ENCODE data around the gene CHRNG. TPM values are rescaled to one million over a fixed set of nuclear protein-coding genes. Genes with fewer than 3 reads are reported as not detected.

CHRNG gene
- total RNA-seq, 1 experiment from 2014 or later = not detected

- Mint-ChIP-seq H3K36me3 (ENCODE audit: insufficient read depth, unreplicated experiment) (peaks cover 6% of the 10 kb centered on the region), H3K4me3 (ENCODE audit: unreplicated experiment) (no peak within 1 kb of the TSS), H3K27ac (ENCODE audit: unreplicated experiment) (no peak within 1 kb of the TSS), H3K27me3 (ENCODE audit: insufficient read depth, unreplicated experiment) (no peaks in the 10 kb centered on the region), H3K9me3 (ENCODE audit: unreplicated experiment) (no peaks in the 10 kb centered on the region), H3K4me1 (ENCODE audit: low read depth, unreplicated experiment) (no peaks in the 10 kb centered on the region)
- TF ChIP-seq, protein P1, sequence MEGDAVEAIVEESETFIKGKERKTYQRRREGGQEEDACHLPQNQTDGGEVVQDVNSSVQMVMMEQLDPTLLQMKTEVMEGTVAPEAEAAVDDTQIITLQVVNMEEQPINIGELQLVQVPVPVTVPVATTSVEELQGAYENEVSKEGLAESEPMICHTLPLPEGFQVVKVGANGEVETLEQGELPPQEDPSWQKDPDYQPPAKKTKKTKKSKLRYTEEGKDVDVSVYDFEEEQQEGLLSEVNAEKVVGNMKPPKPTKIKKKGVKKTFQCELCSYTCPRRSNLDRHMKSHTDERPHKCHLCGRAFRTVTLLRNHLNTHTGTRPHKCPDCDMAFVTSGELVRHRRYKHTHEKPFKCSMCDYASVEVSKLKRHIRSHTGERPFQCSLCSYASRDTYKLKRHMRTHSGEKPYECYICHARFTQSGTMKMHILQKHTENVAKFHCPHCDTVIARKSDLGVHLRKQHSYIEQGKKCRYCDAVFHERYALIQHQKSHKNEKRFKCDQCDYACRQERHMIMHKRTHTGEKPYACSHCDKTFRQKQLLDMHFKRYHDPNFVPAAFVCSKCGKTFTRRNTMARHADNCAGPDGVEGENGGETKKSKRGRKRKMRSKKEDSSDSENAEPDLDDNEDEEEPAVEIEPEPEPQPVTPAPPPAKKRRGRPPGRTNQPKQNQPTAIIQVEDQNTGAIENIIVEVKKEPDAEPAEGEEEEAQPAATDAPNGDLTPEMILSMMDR (IDR thresholded peaks at IDR 0.05; ENCODE audit: insufficient read depth in 1 of 2, low read depth in 1 of 2, low read length in 1 of 2, severe bottlenecking in 1 of 2, unreplicated experiment in 1 of 2) = no peak
- no peaks in the 10 kb centered on the region for H3K4me1 ChIP-seq
- no peaks in the 10 kb centered on the region for H3K36me3 ChIP-seq (ENCODE audit: control insufficient read depth, insufficient read depth, low read length)
- H3K27me3 ChIP-seq (replicated peaks; ENCODE audit: control insufficient read depth, insufficient read depth, low read length) = no peaks in the 10 kb centered on the region
- BruUV-seq (replicated peaks) = no TSS peak
- no peak within 1 kb of the TSS for H3K4me3 ChIP-seq (ENCODE audit: low read depth, low read length)
- POLR2A ChIA-PET = no interaction called here
- CTCF ChIA-PET = no interaction called here
- intact Hi-C loops (cut with micrococcal nuclease; ENCODE audit: unreplicated experiment) = no loop called here
- no peaks in the 10 kb centered on the region for H3K9me3 ChIP-seq
- DNase-seq = no peak
Observed at GRCh38 chr2:232525791-232526371, 13.6 kb upstream of the CHRNG start, which contains the start of gene CHRND. Gene CHRND, plus strand, starts transcription at chr2:232526160. Its CDS starts 56 bp downstream, at chr2:232526216.

DNA sequence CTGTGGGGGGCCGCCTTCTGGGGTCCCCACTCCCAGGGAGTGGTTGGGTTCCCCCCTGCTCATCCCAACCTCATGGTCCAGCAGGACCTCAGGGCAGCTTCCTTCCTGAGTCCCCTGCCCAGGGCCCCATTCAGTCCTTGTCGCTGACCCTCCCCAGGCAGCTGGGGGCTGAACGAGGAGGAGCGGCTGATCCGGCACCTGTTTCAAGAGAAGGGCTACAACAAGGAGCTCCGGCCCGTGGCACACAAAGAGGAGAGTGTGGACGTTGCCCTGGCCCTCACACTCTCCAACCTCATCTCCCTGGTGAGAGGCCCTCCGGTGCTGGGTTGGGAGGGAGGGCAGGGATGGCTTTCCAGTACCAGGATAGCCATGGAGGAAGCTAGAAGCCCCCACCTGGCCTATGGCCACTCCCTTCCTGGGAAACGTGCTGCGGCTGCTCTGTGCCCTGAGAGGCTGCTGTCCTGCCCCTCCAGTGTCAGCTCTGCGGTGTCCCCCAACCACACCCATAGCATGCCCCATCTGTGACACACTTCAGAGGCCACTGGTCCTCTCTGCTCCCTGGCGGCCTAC is 13.0 kb upstream of the CHRNG start:
- BruUV-seq (replicated peaks) = no TSS peak
- Histone ChIP-seq H3K4me1 (no peaks in the 10 kb centered on the region), H3K27me3 (replicated peaks; ENCODE audit: control insufficient read depth, insufficient read depth, low read length) (no peaks in the 10 kb centered on the region), H3K36me3 (ENCODE audit: control insufficient read depth, insufficient read depth, low read length) (no peaks in the 10 kb centered on the region), H3K9me3 (no peaks in the 10 kb centered on the region), H3K4me3 (ENCODE audit: low read depth, low read length) (no peak overlapping the region)
- no peaks in the 10 kb centered on the region for H3K27me3 Mint-ChIP-seq (ENCODE audit: insufficient read depth, unreplicated experiment)
- DNase-seq = no peak
- H3K36me3 Mint-ChIP-seq (ENCODE audit: insufficient read depth, unreplicated experiment) = peaks cover 6% of the 10 kb centered on the region
- H3K4me1 Mint-ChIP-seq (ENCODE audit: low read depth, unreplicated experiment) = no peaks in the 10 kb centered on the region
- H3K9me3 Mint-ChIP-seq (ENCODE audit: unreplicated experiment) = no peaks in the 10 kb centered on the region
- H3K27ac Mint-ChIP-seq (ENCODE audit: unreplicated experiment) = no peak overlapping the region
- intact Hi-C loops (cut with micrococcal nuclease; ENCODE audit: unreplicated experiment) = no loop called here
- TF ChIP-seq, protein P1 (IDR thresholded peaks at IDR 0.05; ENCODE audit: insufficient read depth in 1 of 2, low read depth in 1 of 2, low read length in 1 of 2, severe bottlenecking in 1 of 2, unreplicated experiment in 1 of 2) = no peak
- CTCF ChIA-PET = no interaction called here
- H3K4me3 Mint-ChIP-seq (ENCODE audit: unreplicated experiment) = no peak overlapping the region
- POLR2A ChIA-PET = no interaction called here

GRCh38 chr2:232527905-232528470 is 11.5 kb upstream of the CHRNG start:
- H3K4me3 ChIP-seq (ENCODE audit: low read depth, low read length) = no peak overlapping the region
- DNase-seq = no peak
- CTCF ChIA-PET = no interaction called here
- H3K36me3 ChIP-seq (ENCODE audit: control insufficient read depth, insufficient read depth, low read length) = no peaks in the 10 kb centered on the region
- Mint-ChIP-seq H3K36me3 (ENCODE audit: insufficient read depth, unreplicated experiment) (peaks cover 6% of the 10 kb centered on the region), H3K27ac (ENCODE audit: unreplicated experiment) (no peak overlapping the region), H3K9me3 (ENCODE audit: unreplicated experiment) (no peaks in the 10 kb centered on the region), H3K4me1 (ENCODE audit: low read depth, unreplicated experiment) (no peaks in the 10 kb centered on the region), H3K27me3 (ENCODE audit: insufficient read depth, unreplicated experiment) (no peaks in the 10 kb centered on the region), H3K4me3 (ENCODE audit: unreplicated experiment) (no peak overlapping the region)
- no TSS peak for BruUV-seq (replicated peaks)
- H3K9me3 ChIP-seq = no peaks in the 10 kb centered on the region
- TF ChIP-seq, protein P1 (IDR thresholded peaks at IDR 0.05; ENCODE audit: insufficient read depth in 1 of 2, low read depth in 1 of 2, low read length in 1 of 2, severe bottlenecking in 1 of 2, unreplicated experiment in 1 of 2) = no peak
- H3K27me3 ChIP-seq (replicated peaks; ENCODE audit: control insufficient read depth, insufficient read depth, low read length) = no peaks in the 10 kb centered on the region
- intact Hi-C loops (cut with micrococcal nuclease; ENCODE audit: unreplicated experiment) = no loop called here
- no peaks in the 10 kb centered on the region for H3K4me1 ChIP-seq
- POLR2A ChIA-PET = no interaction called here
